DLD1 (cell line): ENCODE measurements around the gene HYAL1.

Source experiments
- in situ Hi-C: cut with HindIII; loops from 2 replicates; pipeline ENCODE4 v1.10.0; 2017; ENCODE audit warnings: low sequenced_read_pairs

Gene HYAL1

DNA sequence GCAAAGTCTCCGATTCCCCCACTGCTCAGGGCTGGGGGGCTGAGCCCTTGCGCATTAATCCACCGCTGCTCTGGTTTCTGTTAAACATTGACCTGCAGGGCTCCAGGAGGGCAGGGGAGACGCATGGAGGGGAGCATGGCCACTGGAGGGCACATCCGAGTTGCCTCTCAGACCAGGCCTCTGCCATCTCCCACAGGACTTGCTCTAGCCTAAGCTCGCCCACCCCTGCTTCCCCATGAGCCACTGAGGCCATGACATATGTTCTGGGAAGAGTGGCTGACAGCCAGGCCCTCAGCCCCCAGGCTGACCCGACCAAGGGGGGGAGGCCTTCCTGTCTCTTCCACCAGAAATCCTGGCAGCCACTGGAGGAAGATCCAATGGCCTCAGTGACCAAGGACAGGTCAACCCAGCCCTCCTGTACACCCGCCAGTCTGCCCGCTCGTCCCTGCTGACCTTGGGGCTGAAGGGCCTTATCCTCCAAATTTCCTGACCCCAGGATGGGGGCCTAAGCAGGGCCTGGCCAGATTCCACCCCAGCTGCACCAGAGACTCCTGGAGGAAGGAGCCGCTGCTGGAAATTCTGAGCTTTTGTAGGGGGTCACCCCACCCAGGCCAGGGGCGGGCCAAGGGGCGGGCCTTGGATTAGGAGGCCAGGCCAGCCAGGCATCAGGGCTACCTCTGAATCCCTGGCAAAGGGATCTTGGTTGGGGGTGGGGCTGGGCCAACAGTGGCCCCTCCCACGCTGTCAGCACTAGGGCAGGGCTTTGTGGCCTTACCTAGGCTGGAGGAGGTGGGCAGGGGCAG is at the start of gene HYAL1:
TSS of gene HYAL1 (minus strand) at position 562 of the 803 bp plus-strand sequence. CDS start 618 bp downstream, outside the sequence.
- in situ Hi-C loops, result no loop called here

GRCh38 chr3:50352781-50353180 is 49.4 kb upstream of the HYAL1 start:
- in situ Hi-C loops, result no loop called here

- in situ Hi-C loops, result no loop called here
These were observed 47.9 kb upstream of the HYAL1 start for GRCh38 chr3:50351323-50351697.

GRCh38 chr3:50350527-50351322 is 47.4 kb upstream of the HYAL1 start, which contains the start of the genes CYB561D2 and NPRL2:
Gene CYB561D2 (plus strand): TSS chr3:50350862. CDS start chr3:50351434, 572 bp downstream.
Gene NPRL2 (minus strand): TSS chr3:50350775. CDS start chr3:50350652, 123 bp downstream.
- in situ Hi-C loops, result no loop called here

DNA sequence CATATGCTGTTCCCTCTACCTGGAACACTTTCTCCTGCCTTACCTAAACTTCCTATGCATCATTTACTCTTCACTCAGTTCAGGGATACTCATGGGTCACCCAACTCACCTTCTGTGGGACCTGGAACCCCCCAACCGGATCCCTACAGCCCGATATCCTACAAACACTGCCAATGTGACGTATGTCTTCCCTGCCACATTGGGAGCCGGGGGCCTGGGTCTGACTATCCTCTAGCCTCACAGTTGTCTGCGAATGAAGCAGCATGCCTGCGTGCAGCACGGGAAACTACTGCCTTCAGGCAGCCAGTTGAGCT is 46.8 kb upstream of the HYAL1 start:
- in situ Hi-C loops, result no loop called here

GRCh38 chr3:50347187-50347813 is 43.9 kb upstream of the HYAL1 start:
- in situ Hi-C loops, result loop anchor here (25.0 kb wide), 1 partner anchor 1040 kb away; the partner anchor contains the start of genes MANF and RBM15B

- in situ Hi-C loops, result loop anchor here (25.0 kb wide), 1 partner anchor 1042 kb away; the partner anchor contains the start of genes MANF and RBM15B
These were observed 42.3 kb upstream of the HYAL1 start, which contains the start of gene ZMYND10 for GRCh38 chr3:50345586-50346234. Gene ZMYND10 (minus strand): TSS chr3:50345732. CDS start chr3:50345579, 153 bp downstream.

DNA sequence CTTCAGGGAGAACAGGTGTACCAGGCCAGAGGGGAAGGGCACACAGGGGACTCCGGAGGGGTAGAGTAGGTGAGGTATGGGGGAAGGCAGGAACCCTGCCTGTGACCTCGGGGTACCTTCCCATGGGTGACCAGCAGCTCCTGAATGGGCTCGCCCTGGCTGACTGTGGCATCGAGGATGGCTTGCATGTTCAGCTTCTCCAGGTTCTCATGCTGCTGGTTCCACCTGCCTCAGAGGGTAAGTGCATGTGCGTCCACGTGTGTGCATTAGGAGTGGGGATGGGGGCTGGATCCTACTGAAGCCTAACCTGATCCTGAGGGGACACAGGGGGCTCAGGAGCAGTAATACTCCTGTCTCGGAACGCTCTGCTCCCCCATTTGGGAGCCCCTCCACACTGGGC is 41.6 kb upstream of the HYAL1 start:
- in situ Hi-C loops, result loop anchor here (25.0 kb wide), 1 partner anchor 1042 kb away; the partner anchor contains the start of genes MANF and RBM15B

GRCh38 chr3:50342813-50343633 is 39.6 kb upstream of the HYAL1 start:
- in situ Hi-C loops, result loop anchor here (25.0 kb wide), 1 partner anchor 1044 kb away; the partner anchor contains the start of genes MANF and RBM15B

- in situ Hi-C loops, result loop anchor here (25.0 kb wide), 1 partner anchor 1045 kb away; the partner anchor contains the start of genes MANF and RBM15B
These were observed 38.7 kb upstream of the HYAL1 start for GRCh38 chr3:50341996-50342650.

DNA sequence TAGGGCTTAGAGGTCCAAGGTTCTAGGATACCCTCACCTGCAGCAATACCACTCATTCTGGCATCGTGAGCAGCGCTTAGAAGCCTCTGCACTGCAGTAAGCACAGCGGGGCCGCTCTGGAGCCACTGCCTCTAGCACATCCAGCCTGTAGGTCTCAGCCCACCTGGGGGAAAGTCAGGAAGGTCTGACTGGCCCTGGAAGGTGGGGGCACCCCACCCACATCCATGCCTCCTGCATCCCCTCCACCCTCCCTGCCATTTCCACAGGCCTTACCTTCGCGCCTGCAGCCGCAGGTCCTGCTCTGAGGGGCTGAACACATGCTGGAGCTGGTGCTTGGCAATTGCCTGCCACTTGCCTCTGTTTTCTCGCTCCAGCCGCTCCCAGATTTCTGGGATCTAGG is 38.2 kb upstream of the HYAL1 start:
- in situ Hi-C loops, result loop anchor here (25.0 kb wide), 1 partner anchor 1046 kb away; the partner anchor contains the start of genes MANF and RBM15B

DNA sequence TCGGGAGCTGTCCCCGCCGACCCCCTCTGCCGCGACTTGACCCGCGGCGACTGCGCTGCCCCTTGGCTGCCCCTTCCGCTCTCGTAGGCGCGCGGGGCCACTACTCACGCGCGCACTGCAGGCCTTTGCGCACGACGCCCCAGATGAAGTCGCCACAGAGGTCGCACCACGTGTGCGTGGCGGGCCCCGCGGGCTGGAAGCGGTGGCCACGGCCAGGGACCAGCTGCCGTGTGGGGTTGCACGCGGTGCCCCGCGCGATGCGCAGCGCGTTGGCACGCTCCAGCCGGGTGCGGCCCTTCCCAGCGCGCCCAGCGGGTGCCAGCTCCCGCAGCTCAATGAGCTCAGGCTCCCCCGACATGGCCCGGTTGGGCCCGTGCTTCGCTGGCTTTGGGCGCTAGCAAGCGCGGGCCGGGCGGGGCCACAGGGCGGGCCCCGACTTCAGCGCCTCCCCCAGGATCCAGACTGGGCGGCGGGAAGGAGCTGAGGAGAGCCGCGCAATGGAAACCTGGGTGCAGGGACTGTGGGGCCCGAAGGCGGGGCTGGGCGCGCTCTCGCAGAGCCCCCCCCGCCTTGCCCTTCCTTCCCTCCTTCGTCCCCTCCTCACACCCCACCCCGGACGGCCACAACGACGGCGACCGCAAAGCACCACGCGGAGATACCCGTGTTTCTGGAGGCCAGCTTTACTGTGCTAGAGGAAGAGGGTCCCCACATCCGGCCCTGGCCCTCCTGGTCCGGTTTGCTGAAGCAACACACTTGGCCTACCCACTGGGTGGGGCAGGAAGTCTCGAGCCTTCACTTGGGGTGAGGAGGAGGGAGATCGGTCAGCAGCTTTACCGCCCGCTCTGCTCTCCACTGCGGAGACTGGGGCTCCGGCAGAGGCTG is 37.3 kb upstream of the HYAL1 start, which contains the start of gene RASSF1:
TSS of gene RASSF1 (minus strand) at position 389 of the 882 bp plus-strand sequence. CDS start at position 358, 31 bp downstream.
- in situ Hi-C loops, result loop anchor here (25.0 kb wide), 1 partner anchor 1047 kb away; the partner anchor contains the start of genes MANF and RBM15B

GRCh38 chr3:50340147-50340447 is 36.7 kb upstream of the HYAL1 start:
- in situ Hi-C loops, result loop anchor here (25.0 kb wide), 1 partner anchor 1047 kb away; the partner anchor contains the start of genes MANF and RBM15B

- in situ Hi-C loops, result loop anchor here (25.0 kb wide), 1 partner anchor 1048 kb away; the partner anchor contains the start of genes MANF and RBM15B
These were observed 36.2 kb upstream of the HYAL1 start for GRCh38 chr3:50339485-50340146.

DNA sequence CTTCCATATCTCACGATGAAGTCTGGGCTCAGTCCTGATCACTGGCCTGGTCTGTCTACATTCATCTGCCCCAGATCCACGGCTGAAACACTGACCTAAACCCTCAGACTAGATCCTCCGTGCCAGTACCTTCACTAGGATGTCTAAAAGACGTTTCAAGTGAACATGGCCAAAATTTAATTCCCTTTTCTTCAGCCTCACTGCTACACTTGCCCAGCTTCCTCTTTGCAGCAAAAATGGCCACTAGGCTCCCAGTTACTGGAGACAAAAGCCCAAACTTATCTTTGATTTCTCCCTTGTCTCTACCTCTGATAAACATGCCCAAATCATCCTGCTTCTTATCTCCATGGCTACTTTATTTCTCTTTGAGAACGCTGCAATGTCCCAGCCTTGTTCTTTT is 35.6 kb upstream of the HYAL1 start:
- in situ Hi-C loops, result loop anchor here (25.0 kb wide), 1 partner anchor 1048 kb away; the partner anchor contains the start of genes MANF and RBM15B

- in situ Hi-C loops, result loop anchor here (25.0 kb wide), 1 partner anchor 1050 kb away; the partner anchor contains the start of genes MANF and RBM15B
These were observed 33.9 kb upstream of the HYAL1 start for GRCh38 chr3:50337175-50337861.
